SK-N-MC (cell line): ENCODE results near the gene TNRC6B.

Source experiments
- EZH2 ChIP-seq: fragments of 200-600 bp; sonication (generic); IDR thresholded peaks from one replicate; pipeline ENCODE4 v1.6.1; 2017; ENCODE audit warnings: antibody characterized with exemption
- FOXP2 ChIP-seq: optimal IDR thresholded peaks from 2 replicates; pipeline ENCODE3; 2011; ENCODE audit warnings: mild to moderate bottlenecking, moderate library complexity; ENCODE audit not compliant: insufficient read depth; ENCODE audit errors: extremely low read length, control extremely low read depth
- POLR2AphosphoS5 ChIP-seq: IDR thresholded peaks from 2 replicates; pipeline ENCODE4 v1.6.1; 2012; ENCODE audit warnings: mild to moderate bottlenecking, low read depth, low read length, borderline replicate concordance

DNA sequence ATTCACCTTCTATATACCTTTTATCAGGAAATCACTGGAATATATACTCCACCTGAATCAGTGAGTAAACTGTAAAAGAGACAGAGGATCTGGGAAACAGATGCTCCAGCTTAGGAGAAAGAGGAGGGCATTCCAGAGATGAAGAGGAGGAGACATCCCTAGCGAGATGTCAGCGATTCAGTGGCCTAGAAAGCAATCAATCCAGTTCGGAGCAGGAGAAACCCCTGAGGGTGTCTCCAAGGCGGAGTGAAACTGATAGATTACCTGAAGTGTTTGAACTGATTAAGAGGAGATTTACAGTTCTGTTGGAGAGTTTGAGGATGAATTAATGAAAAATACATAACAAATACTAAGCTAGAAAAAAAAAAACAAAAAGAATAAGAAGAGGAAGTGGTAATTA is 24.5 kb upstream of the TNRC6B start:
- no peak for TF ChIP-seq POLR2AphosphoS5
- TF ChIP-seq EZH2: no peak
- TF ChIP-seq FOXP2: no peak
